ENCODE measurements around the gene SLC26A8.

- TF ChIP-seq EZH2 (IDR thresholded peaks at IDR 0.05; ENCODE audit: insufficient read depth, low read length), result no peak
- no peak for TF ChIP-seq CTCF (IDR thresholded peaks at IDR 0.05; ENCODE audit: insufficient read depth, low read depth, low read length)
These were observed 25.1 kb upstream of the SLC26A8 start for GRCh38 chr6:36049582-36049981.
